Sigmoid colon (tissue), 7 donors: ENCODE results near the gene OXSR1. TPM values are rescaled to one million over a fixed set of nuclear protein-coding genes. Genes with fewer than 3 reads are reported as not detected.
A peak's percentile ranks its signal among the peaks of the same experiment; 100 is the strongest.

Source experiments
- DNase-seq: peaks from one replicate; pipeline ENCODE4 v3.0.0-alpha.2; 2019
- H3K27ac ChIP-seq, 4 donors: fragments of 200-600 bp; sonication (generic); one replicate each; pipeline ENCODE4 v1.5.1; 2016 to 2019; ENCODE audit warnings: mild to moderate bottlenecking in 1 of 4
- H3K27me3 ChIP-seq, 3 donors: fragments of 200-600 bp; sonication (generic); one replicate each; pipeline ENCODE4 v1.5.1; 2019; ENCODE audit warnings: mild to moderate bottlenecking in 1 of 3
- H3K36me3 ChIP-seq, 4 donors: fragments of 200-600 bp; sonication (generic); one replicate each; pipeline ENCODE4 v1.5.1; 2016 to 2019
- H3K4me1 ChIP-seq, 4 donors: fragments of 200-600 bp; sonication (generic); one replicate each; pipeline ENCODE4 v1.5.1; 2017 to 2019
- H3K4me3 ChIP-seq, 4 donors: fragments of 200-600 bp; sonication (generic); one replicate each; pipeline ENCODE4 v1.5.1; 2017 to 2019; ENCODE audit warnings: mild to moderate bottlenecking in 2 of 4, moderate library complexity in 1 of 4
- H3K9me3 ChIP-seq, 4 donors: fragments of 200-600 bp in 3 of 4; sonication (generic) in 3 of 4; one replicate each; pipeline versions ENCODE4 v1.5.1 to v1.6.1; 2013 to 2019
- CTCF ChIP-seq, 4 experiments: fragments of 450-650 bp in 3 of 4; fragments of 200-600 bp in 1 of 4; IDR thresholded peaks; one replicate each; pipeline ENCODE4 v1.5.1; 2016 to 2019; ENCODE audit warnings: antibody characterized with exemption in 4 of 4, mild to moderate bottlenecking in 3 of 4, moderate library complexity in 2 of 4
- EP300 ChIP-seq, 4 donors: sonication (generic); formaldehyde crosslinking; IDR thresholded peaks; one replicate each; pipeline ENCODE4 v1.6.1; 2017; ENCODE audit warnings: antibody characterized with exemption in 4 of 4
- POLR2A ChIP-seq, 2 donors: fragments of 450-650 bp; IDR thresholded peaks; one replicate each; pipeline ENCODE4 v1.6.1; 2016; ENCODE audit warnings: antibody characterized with exemption in 2 of 2, mild to moderate bottlenecking in 2 of 2, moderate library complexity in 2 of 2
- POLR2AphosphoS5 ChIP-seq, 4 donors: sonication (generic); formaldehyde crosslinking; IDR thresholded peaks; one replicate each; pipeline ENCODE4 v1.6.1; 2017; ENCODE audit warnings: antibody characterized with exemption in 4 of 4
- WGBS, 2 donors: extraction: QIAGEN DNeasy Blood & Tissue Kit; methylation state at CpG; one replicate each; pipeline ENCODE4 v1.1.7; 2013; 5-methylcytosine and 5-hydroxymethylcytosine counted together
- intact Hi-C: fragments of 100-400 bp; cut with DNase I; formaldehyde crosslinking; loops from one replicate; pipeline ENCODE4 v1.15.1; 2023
- polyA plus RNA-seq, 3 donors: library from polyadenylated mRNA; stranded (reverse); fragments of 200-250 nt; gene quantifications; one replicate each; pipeline ENCODE4 v1.2.3, GENCODE V29; 2013
- total RNA-seq, 4 donors: library from RNA; depleted of rRNA; stranded (reverse); fragments of >200 nt; gene quantifications; one replicate each; pipeline ENCODE4 v1.1.0, GENCODE V29; 2016
- donor health status: healthy with polysubstance abuse.
- donor health status: Bipolar disorder and iron deficiency.
- donor health status: healthy.

OXSR1 gene
- total and polyA plus RNA-seq, 7 donors, result 13.8 to 28.8 (median 22.9) TPM

GRCh38 chr3:38153221-38153620, 12.1 kb upstream of the OXSR1 start:
- TF ChIP-seq POLR2AphosphoS5 (IDR thresholded peaks at IDR 0.05) (no peak), POLR2A (IDR thresholded peaks at IDR 0.05) (no peak)
- Histone ChIP-seq H3K9me3 (no peaks in the 10 kb centered on the region), H3K4me1 (no peaks in the 10 kb centered on the region), H3K27me3 (no peaks in the 10 kb centered on the region), H3K36me3 (no peaks in the 10 kb centered on the region), H3K4me3 (no peak overlapping the region), H3K27ac (no peak overlapping the region)
- WGBS, 2 donors, result 95% methylated on average over 2 of the region's 2 CpGs
- DNase-seq, result no peak
- intact Hi-C loops, result no loop called here

- H3K27ac ChIP-seq, result no peak overlapping the region
Observed at GRCh38 chr3:38154033-38154494, 11.3 kb upstream of the OXSR1 start.

GRCh38 chr3:38154625-38155255, 10.6 kb upstream of the OXSR1 start:
- no peak overlapping the region for H3K27ac ChIP-seq
- H3K9me3 ChIP-seq, result no peaks in the 10 kb centered on the region
- H3K27me3 ChIP-seq, result no peaks in the 10 kb centered on the region
- TF ChIP-seq CTCF (IDR thresholded peaks at IDR 0.05) (no peak), EP300 (IDR thresholded peaks at IDR 0.05) (no peak), POLR2A (IDR thresholded peaks at IDR 0.05) (no peak), POLR2AphosphoS5 (IDR thresholded peaks at IDR 0.05) (no peak)
- no peak overlapping the region for H3K4me3 ChIP-seq
- 39 to 62% methylated on average over 2 of the region's 2 CpGs for WGBS, 2 donors
- H3K4me1 ChIP-seq, result no peaks in the 10 kb centered on the region
- DNase-seq, result no peak
- no peaks in the 10 kb centered on the region for H3K36me3 ChIP-seq
- intact Hi-C loops, result no loop called here

More at GRCh38 chr3:38154033-38154494, 11.3 kb upstream of the OXSR1 start:
- H3K36me3 ChIP-seq, result no peaks in the 10 kb centered on the region
- no peaks in the 10 kb centered on the region for H3K4me1 ChIP-seq
- H3K4me3 ChIP-seq, result no peak overlapping the region
- no peaks in the 10 kb centered on the region for H3K9me3 ChIP-seq
- no peak for DNase-seq
- intact Hi-C loops, result no loop called here
- H3K27me3 ChIP-seq, result no peaks in the 10 kb centered on the region
- no peak for TF ChIP-seq POLR2A (IDR thresholded peaks at IDR 0.05)
- TF ChIP-seq POLR2AphosphoS5 (IDR thresholded peaks at IDR 0.05), result peak in 1 of 4 donors; percentile 53
- 79 to 86% methylated on average over 2 of the region's 2 CpGs for WGBS, 2 donors

- 92 to 96% methylated on average over 2 of the region's 2 CpGs for WGBS, 2 donors
- H3K4me1 ChIP-seq, result no peaks in the 10 kb centered on the region
Observed at GRCh38 chr3:38155825-38156224, 9.5 kb upstream of the OXSR1 start.

GRCh38 chr3:38157117-38157516, 8.2 kb upstream of the OXSR1 start:
- no peaks in the 10 kb centered on the region for H3K36me3 ChIP-seq
- intact Hi-C loops, result no loop called here
- WGBS, 2 donors, result 97 to 99% methylated on average over 2 of the region's 2 CpGs

More at GRCh38 chr3:38155825-38156224, 9.5 kb upstream of the OXSR1 start:
- no peak for TF ChIP-seq POLR2AphosphoS5 (IDR thresholded peaks at IDR 0.05)
- TF ChIP-seq EP300 (IDR thresholded peaks at IDR 0.05), result no peak
- no peak for TF ChIP-seq CTCF (IDR thresholded peaks at IDR 0.05)
- no peak for TF ChIP-seq POLR2A (IDR thresholded peaks at IDR 0.05)
- Histone ChIP-seq H3K27ac (no peak overlapping the region), H3K4me3 (no peak overlapping the region), H3K9me3 (no peaks in the 10 kb centered on the region), H3K36me3 (no peaks in the 10 kb centered on the region), H3K27me3 (no peaks in the 10 kb centered on the region)
- DNase-seq, result no peak
- intact Hi-C loops, result no loop called here

More at GRCh38 chr3:38157117-38157516, 8.2 kb upstream of the OXSR1 start:
- Histone ChIP-seq H3K4me1 (no peaks in the 10 kb centered on the region), H3K4me3 (no peak overlapping the region), H3K27me3 (no peaks in the 10 kb centered on the region), H3K27ac (no peak overlapping the region), H3K9me3 (no peaks in the 10 kb centered on the region)
- DNase-seq, result no peak
- TF ChIP-seq EP300 (IDR thresholded peaks at IDR 0.05), result no peak
- no peak for TF ChIP-seq CTCF (IDR thresholded peaks at IDR 0.05)
- no peak for TF ChIP-seq POLR2AphosphoS5 (IDR thresholded peaks at IDR 0.05)
- TF ChIP-seq POLR2A (IDR thresholded peaks at IDR 0.05), result no peak
